Middle frontal gyrus (tissue), 1 donor: ENCODE data around the gene NLK.

Experiments
- DNase-seq: peaks from one replicate; pipeline ENCODE4 v3.0.0-alpha.2; 2015; ENCODE audit warnings: low spot score; ENCODE audit errors: extremely low spot score

NLK gene

GRCh38 chr17:28112181-28112580, 69.7 kb downstream of the NLK start:
- DNase-seq = no peak

- no peak for DNase-seq
Observed at GRCh38 chr17:28112606-28113005, 70.1 kb downstream of the NLK start.

DNA sequence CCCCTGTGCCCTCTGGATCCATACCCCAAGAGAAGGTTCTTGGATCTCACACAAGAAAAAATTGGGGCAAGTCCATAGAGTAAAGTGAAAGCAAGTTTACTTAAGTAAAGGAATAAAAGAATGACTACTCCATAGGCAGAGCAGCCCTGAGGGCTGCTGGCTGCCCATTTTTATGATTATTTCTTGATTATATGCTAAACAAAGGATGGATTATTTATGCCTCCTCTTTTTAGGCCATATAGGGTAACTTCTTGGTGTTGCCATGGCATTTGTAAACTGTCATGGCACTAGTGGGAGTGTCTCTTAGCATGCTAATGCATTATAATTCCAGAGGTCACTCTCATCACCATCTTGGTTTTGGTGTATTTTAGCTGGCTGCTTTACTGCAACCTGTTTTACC, 70.8 kb downstream of the NLK start:
- no peak for DNase-seq

DNA sequence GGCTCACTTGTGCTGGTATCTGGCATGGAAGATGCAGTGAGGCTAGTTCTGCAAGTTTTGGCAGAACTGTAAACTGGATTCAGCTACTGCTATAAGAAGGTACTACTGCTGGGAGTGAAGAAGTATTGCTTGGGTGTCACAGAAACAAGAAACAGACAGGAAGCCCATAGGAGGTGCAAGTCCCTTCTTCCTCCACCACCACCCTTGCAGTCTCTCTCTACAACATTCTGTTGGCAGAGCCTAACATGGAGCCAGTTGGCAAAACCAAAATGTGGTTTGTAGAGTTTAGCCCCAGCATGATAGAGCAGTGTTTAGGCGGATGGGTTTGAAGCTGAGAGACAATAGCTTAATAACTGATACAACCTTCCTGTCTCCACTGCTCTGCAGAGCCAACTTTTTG, 72.6 kb downstream of the NLK start:
- DNase-seq = no peak

DNA sequence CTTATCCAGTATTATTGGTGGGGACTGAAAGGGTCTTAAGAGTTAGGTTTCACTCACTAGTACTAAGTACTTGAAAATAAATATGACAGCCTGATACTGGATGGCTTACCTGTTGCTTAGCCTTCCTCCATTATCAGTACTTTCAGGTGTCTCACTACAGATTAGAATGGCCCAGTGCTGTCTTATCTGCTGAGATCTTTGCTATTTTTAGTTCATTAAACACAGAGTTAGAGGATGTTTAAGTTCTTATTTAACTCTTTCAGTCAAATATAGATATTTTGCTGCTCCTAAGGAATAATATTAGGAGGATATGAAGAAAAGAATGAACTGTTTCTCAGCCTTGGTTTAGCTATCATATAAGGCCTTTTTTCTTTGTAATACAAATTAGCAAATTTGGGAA, 74.8 kb downstream of the NLK start:
- DNase-seq = no peak

DNA sequence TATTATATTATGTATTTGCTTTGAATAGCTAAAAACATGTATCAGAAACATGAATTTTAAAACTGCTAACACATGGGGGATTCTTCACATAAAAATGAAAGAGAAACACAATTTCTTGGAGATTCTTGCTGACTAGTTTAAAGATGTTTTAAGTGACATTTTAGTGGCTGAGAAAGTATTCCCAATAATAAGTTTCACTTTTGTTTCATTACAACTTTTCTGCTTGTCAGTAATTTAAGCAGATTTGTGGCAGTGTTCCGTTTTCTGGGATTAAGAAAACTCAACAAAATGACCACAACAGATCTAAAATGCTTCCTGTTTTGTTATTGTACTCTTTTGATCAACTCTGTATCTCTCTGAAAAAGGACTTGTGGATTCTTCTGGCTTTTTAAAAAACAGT, 75.9 kb downstream of the NLK start:
- DNase-seq = no peak

DNA sequence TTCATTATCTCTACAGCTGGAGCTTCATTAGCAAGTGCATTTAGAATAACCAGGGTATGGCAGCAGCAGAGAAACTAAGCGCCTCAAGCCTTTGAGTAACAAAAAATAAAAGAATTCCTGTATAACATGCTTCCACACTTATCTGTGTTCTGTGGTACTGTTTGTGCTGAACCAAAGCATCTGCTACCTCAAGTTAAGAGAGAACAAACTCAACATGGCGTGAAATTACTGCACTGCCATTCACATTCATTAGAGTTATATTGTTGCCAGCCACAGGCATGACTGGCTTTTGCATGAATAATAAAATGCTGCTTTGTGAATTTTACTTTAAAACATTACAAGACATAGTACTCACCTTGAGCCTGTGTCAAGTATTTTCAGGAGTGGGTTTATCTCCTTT, 76.6 kb downstream of the NLK start:
- DNase-seq = no peak

GRCh38 chr17:28119560-28119959, 77.1 kb downstream of the NLK start:
- no peak for DNase-seq

DNA sequence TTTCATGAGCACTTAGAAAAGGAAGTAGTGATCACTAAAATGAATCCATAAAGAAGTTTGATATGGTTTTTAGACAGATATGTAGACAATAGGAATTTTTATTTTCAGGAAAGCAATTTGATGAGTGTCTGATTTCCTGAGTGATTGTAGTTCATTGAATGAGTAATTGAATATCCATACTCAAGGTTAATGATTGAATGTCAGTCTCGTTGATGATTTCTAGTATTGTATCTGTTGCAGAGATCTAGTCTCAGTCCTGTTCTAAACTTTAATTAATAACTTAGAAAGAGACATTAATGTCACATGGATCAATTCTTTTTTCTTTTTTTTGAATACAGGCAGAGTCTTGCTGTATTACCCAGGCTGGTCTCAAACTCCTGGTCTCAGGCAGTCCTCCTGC, 78.3 kb downstream of the NLK start:
- DNase-seq = no peak

DNA sequence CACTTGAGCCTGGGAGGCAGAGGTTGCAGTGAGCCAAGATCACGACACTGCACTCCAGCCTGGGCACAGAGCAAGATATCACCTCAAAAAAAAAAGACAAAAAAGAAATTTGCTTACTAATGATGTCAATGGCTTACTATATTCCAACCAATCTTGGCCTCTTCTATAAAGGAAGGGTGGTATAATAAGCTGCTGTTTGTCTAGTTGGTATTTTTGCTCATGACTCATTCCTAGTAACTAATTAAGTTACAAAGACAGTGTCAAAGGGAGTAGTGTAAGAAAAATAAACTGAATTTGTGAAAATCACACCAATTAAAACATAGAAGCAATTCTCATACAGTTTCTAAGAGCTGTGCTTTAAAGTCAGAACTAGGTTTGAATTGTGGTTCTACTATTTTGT, 82.5 kb downstream of the NLK start:
- DNase-seq = no peak

- no peak for DNase-seq
Observed at GRCh38 chr17:28125526-28126378, 83.3 kb downstream of the NLK start.

DNA sequence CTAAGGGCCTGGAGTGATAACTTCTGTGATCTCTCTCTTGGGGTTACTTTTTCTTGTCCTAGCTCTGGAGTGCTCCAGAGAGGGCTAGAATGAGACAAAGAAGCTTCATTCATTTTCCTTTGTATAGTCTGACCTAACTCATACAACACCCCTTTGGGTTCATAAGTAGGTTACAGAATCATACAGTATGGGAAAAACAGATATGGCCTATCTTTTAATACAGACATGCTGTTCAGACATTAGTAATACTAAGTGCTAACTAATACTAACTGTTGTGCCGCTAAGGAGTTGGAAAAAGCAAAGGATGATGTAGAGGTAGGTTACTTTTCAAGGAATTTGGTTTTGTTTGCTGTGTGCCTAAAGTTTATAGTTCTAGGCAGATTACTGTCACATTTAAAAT, 84.7 kb downstream of the NLK start:
- no peak for DNase-seq

DNA sequence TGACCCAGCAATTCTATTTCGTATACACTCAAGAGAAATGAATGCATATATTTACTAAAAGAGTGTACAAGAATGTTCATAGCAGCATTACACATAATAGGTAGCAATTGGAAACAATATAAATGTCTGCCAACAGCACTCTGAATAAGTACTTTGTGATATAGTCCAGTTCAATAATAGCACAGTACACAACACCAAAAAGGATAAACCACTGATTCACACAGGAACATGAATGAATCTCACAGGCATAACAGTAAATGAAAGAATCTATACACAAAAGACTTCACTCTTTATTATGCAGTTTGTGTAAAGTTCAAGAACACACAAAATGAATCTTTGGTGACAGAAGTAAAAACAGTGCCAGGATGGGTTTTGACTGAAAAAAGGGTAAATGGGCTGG, 86.3 kb downstream of the NLK start:
- DNase-seq = no peak

DNA sequence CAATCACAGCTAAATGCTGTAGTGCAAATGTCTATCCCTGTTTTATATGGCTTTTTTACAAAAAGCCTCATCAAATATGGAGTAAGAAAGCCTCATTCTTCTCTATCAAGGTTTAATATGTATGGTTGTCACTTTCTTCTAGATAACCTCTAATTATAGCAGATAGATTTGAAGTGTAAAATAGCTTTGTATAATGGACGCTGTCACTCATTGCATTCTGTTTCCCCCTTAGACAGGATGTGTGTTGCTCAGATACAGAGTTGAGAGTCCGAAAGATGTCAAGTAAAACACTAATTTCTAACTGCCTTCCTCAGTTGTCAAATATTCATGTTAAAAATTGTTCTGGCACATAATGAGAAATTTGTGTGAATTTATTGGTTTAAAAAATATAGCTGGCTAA, 88.0 kb downstream of the NLK start:
- no peak for DNase-seq

DNA sequence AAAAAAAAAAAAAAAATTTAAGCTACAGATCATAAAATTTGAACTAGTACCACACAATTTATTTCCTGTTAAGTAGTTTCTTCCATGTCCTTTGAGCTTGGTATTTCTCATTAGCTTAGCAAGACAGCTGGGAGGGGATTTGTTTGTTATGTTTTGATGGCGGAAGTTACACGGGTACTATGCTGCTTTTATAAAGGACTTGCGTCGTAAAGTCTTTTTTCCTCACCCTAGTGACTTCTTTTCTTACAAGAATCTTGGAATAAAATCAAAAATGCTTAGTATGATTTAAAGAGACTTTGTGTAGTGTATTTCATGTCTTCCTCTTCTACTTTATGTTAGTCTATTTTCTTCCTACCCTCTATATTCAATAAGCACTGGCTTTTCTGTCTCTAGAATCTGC, 89.1 kb downstream of the NLK start:
- DNase-seq = no peak

GRCh38 chr17:28133562-28133970, 91.1 kb downstream of the NLK start:
- no peak for DNase-seq

- no peak for DNase-seq
Observed at GRCh38 chr17:28136923-28137322, 94.4 kb downstream of the NLK start.

GRCh38 chr17:28139822-28140221, 97.3 kb downstream of the NLK start:
- no peak for DNase-seq

GRCh38 chr17:28141313-28141712, 98.8 kb downstream of the NLK start:
- DNase-seq = no peak

GRCh38 chr17:28141773-28142172, 99.3 kb downstream of the NLK start:
- DNase-seq = no peak

GRCh38 chr17:28142305-28142704, 99.8 kb downstream of the NLK start:
- no peak for DNase-seq

DNA sequence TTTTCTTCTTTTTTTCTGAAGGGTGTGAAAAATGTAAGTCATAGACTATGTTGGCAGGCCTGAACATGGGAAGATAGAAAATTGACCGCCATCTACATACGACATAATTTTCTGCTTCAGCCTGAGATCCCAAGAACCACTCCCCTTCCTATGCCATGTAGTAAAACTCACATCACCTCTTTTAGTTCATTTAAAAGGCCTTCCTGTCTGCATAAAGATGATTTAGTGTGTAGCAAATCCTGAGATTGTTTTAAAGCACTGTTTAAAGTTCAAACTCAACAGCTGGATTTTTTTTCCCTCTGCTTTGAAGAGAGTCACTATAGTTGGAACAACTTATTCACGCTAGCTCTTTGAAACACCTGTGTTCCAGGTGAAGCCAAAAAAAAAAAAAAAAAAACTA, 101.5 kb downstream of the NLK start:
- no peak for DNase-seq

GRCh38 chr17:28145348-28145747, 102.9 kb downstream of the NLK start:
- no peak for DNase-seq

- DNase-seq = no peak
Observed at GRCh38 chr17:28147017-28147416, 104.5 kb downstream of the NLK start.
